Lower leg skin (tissue), 3 donors: Measurements from ENCODE around the gene TFPI.

Experiments
- CTCF ChIP-seq, 3 donors: fragments of 450-650 bp; IDR thresholded peaks; one replicate each; pipeline ENCODE4 v1.5.1; 2016; ENCODE audit warnings: antibody characterized with exemption in 3 of 3, mild to moderate bottlenecking in 3 of 3, moderate library complexity in 2 of 3
- POLR2A ChIP-seq, 2 donors: fragments of 450-650 bp; IDR thresholded peaks; one replicate each; pipeline ENCODE4 v1.6.1; 2016 to 2017; ENCODE audit warnings: antibody characterized with exemption in 2 of 2, mild to moderate bottlenecking in 1 of 2, moderate library complexity in 1 of 2

- TF ChIP-seq CTCF (IDR thresholded peaks at IDR 0.05) (no peak), POLR2A (IDR thresholded peaks at IDR 0.05) (no peak)
These were observed 92.7 kb downstream of the TFPI start for GRCh38 chr2:187461294-187462261.
